ENCODE results near the gene RUSC2.
A peak's percentile ranks its signal among the peaks of the same experiment; 100 is the strongest.
"Not testable (repeated sequence)": the region's sequence is repeated elsewhere in the genome, so short reads cannot be mapped to it uniquely, and the experiment has no call there.

Gene RUSC2

DNA sequence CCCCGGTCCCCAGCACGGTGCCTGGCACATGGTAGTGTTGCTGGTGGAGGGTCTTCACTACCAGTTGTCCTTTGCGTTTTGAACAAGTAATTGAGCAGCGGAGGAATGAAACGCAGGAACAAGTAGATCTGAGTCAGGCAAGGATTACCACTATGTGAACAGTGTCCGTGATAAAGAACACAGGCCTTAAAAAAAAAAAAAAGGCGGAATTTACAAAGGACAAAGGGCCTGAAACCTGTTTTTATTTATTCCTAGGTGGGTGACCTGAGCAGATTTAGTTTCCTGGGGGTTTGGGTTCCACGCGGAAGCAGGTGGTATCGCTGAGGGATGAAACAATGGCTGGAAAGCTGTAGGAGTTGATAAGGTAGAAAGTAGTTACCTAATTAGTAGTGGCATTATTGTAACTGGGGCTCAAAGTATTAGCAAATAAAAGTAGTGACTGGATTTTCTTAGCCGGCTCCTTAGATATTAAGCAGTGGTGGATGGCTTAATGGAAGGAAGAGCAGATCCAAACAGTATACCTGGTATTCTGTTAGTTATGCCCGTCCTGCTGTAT is 1.1 kb downstream of the RUSC2 start:
- no peak for DNase-seq (ENCODE audit: low read depth)
- TF ChIP-seq, protein P1, sequence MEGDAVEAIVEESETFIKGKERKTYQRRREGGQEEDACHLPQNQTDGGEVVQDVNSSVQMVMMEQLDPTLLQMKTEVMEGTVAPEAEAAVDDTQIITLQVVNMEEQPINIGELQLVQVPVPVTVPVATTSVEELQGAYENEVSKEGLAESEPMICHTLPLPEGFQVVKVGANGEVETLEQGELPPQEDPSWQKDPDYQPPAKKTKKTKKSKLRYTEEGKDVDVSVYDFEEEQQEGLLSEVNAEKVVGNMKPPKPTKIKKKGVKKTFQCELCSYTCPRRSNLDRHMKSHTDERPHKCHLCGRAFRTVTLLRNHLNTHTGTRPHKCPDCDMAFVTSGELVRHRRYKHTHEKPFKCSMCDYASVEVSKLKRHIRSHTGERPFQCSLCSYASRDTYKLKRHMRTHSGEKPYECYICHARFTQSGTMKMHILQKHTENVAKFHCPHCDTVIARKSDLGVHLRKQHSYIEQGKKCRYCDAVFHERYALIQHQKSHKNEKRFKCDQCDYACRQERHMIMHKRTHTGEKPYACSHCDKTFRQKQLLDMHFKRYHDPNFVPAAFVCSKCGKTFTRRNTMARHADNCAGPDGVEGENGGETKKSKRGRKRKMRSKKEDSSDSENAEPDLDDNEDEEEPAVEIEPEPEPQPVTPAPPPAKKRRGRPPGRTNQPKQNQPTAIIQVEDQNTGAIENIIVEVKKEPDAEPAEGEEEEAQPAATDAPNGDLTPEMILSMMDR (IDR thresholded peaks at IDR 0.05; ENCODE audit: control insufficient read depth, insufficient read depth, low read depth, low read length, missing control alignments): no peak
- H3K4me3 ChIP-seq (ENCODE audit: control insufficient read depth, low read depth, low read length): peak overlapping the region; percentile 97

DNA sequence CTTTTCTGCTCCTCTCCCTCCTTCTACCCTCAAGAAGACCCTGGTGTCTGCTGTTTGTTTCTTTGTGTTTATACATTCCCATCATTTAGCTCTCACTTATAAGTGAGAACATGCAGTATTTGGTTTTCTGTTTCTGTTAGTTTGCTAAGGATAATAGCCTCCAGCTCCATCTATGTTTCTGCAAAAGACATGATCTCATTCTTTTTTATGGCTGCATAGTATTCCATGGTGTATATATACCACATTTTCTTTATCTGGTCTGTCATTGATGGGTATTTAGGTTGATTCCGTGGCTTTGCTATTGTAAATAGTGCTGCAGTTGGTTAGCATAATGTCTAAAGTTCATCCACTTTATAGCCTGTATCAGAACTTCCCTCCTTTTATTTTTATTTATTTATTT is 3.2 kb downstream of the RUSC2 start:
- not testable (repeated sequence) for H3K4me3 ChIP-seq (ENCODE audit: control insufficient read depth, low read depth, low read length); DNase-seq (ENCODE audit: low read depth)

DNA sequence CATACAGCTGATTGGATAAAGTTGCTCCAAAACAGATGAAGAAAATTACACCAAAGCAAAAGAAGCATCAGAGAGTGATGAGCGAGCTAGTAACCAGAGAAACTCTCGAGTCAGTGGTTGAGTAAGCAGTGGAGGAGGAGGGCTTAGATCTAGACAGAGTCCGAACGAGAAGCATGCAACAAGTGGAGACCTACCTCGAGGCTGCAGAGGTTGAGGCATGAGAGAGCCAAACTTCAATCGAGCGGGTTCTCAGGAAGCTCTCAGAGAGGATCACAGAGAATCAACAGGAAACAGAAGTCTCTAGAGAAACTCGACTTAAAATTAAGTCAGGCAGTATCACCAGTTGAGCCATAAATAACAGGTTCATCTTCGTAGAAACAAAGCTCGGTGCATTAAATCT is 6.1 kb downstream of the RUSC2 start:
- H3K4me3 ChIP-seq (ENCODE audit: control insufficient read depth, low read depth, low read length): no peak overlapping the region
- DNase-seq (ENCODE audit: low read depth): no peak
- TF ChIP-seq, protein P1 (IDR thresholded peaks at IDR 0.05; ENCODE audit: control insufficient read depth, insufficient read depth, low read depth, low read length, missing control alignments): no peak

DNA sequence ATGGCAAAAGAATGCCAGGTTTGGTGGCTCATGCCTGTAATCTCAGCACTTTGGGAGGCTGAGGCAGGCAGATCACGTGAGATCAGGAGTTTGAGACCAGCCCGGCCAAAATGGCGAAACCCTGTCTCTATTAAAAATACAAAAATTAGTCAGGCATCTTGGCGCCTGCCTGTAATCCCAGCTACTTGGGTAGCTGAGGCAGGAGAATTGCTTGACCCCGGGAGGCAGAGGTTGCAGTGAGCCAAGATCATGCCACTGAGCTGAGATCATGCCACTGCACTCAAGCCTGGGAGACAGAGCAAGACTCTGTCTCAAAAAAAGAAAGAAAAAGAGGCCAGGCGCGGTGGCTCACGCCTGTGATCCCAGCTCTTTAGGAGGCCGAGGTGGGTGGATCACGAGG is 8.3 kb downstream of the RUSC2 start:
- not testable (repeated sequence) for H3K4me3 ChIP-seq (ENCODE audit: control insufficient read depth, low read depth, low read length); DNase-seq (ENCODE audit: low read depth)

DNA sequence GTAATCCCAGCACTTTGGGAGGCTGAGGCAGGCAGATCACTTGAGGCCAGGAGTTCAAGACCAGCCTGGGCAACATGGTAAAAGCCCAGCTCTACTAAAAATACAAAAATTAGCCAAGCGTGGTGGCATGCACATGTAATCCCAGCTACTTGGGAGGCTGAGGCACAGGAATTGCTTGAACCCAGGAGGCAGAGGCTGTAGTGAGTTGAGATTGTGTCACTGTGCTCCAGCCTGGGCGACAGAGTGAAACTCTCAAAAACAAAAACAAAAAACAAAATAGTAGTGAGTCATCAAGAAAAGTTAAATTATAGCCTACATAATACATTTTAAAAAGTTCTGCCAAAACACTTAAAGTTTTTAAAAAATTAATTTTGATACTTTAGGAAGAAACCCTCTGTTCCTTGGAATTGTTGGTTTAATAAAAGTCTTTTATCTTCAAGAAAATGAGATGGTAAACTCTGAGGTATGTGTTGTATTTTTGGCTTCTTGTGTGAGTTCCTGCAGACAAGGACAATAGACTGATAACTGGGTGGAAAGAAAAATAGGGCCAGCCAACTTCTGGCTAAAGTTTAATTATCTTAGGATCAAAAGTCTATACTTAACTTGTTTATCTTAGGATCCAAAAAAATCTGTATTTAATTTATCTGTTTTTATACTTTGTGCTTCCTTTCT is 9.3 kb downstream of the RUSC2 start:
- TF ChIP-seq, protein P1 (IDR thresholded peaks at IDR 0.05; ENCODE audit: control insufficient read depth, insufficient read depth, low read depth, low read length, missing control alignments): no peak
- DNase-seq (ENCODE audit: low read depth): no peak
- H3K4me3 ChIP-seq (ENCODE audit: control insufficient read depth, low read depth, low read length): no peak overlapping the region

DNA sequence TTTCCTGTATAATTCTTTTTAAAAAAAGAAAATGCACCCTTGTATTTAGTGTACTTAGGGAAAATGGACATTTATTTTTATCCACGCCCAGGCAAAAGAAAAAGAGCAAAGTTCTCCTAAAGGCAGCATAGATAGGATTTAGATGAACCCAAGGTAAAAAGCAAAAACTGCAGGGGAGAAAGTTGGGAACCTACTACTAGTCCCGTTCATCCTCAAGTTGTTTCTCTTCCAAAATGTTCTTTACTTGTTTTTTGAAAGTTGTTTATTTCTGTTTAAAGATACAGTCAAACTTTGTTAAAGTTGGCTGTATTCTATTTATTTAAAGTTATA is 9.8 kb downstream of the RUSC2 start:
- DNase-seq (ENCODE audit: low read depth): no peak
- TF ChIP-seq, protein P1 (IDR thresholded peaks at IDR 0.05; ENCODE audit: control insufficient read depth, insufficient read depth, low read depth, low read length, missing control alignments): no peak
- H3K4me3 ChIP-seq (ENCODE audit: control insufficient read depth, low read depth, low read length): no peak overlapping the region

DNA sequence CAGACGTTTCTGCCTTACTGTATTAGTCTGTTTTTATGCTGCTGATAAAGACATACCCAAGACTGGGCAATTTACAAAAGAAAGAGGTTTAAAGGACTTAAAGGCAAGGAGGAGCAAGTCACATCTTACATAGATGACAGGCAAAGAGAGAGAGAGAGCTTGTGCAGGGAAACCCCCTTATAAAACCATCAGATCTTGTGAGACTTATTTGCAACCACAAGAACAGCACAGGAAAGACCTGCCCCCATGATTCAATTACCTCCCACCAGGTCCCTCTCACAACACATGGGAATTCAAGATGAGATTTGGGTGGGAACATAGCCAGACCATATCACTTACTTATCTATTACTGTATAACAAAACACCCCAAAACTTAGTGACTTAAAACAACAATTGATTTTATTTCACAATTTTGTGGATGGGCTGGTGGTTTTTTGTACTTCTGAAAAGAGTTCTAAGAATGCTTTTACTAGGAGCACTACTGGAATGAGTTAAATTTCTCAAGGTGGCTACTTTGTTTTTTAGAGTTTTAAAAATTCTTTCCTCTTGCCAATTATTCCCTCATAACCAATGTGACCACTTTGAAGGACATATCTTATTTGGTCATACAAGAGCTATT is 10.3 kb downstream of the RUSC2 start:
- no peak overlapping the region for H3K4me3 ChIP-seq (ENCODE audit: control insufficient read depth, low read depth, low read length)
- no peak for DNase-seq (ENCODE audit: low read depth)

More for the DNA sequence above, 10.3 kb downstream of the RUSC2 start:
- TF ChIP-seq, protein P1 (IDR thresholded peaks at IDR 0.05; ENCODE audit: control insufficient read depth, insufficient read depth, low read depth, low read length, missing control alignments): no peak
